GM19397 (cell line): ENCODE measurements around the gene HLTF.
"Not testable (repeated sequence)": the region's sequence is repeated elsewhere in the genome, so short reads cannot be mapped to it uniquely, and the experiment has no call there.

Experiments
- ATAC-seq: cut with Tn5 transposase; IDR thresholded peaks from one replicate; pipeline ENCODE4 v1.9.1; 2021; ENCODE audit warnings: mild to moderate bottlenecking, moderate library complexity; ENCODE audit not compliant: unreplicated experiment

The HLTF gene, protein sequence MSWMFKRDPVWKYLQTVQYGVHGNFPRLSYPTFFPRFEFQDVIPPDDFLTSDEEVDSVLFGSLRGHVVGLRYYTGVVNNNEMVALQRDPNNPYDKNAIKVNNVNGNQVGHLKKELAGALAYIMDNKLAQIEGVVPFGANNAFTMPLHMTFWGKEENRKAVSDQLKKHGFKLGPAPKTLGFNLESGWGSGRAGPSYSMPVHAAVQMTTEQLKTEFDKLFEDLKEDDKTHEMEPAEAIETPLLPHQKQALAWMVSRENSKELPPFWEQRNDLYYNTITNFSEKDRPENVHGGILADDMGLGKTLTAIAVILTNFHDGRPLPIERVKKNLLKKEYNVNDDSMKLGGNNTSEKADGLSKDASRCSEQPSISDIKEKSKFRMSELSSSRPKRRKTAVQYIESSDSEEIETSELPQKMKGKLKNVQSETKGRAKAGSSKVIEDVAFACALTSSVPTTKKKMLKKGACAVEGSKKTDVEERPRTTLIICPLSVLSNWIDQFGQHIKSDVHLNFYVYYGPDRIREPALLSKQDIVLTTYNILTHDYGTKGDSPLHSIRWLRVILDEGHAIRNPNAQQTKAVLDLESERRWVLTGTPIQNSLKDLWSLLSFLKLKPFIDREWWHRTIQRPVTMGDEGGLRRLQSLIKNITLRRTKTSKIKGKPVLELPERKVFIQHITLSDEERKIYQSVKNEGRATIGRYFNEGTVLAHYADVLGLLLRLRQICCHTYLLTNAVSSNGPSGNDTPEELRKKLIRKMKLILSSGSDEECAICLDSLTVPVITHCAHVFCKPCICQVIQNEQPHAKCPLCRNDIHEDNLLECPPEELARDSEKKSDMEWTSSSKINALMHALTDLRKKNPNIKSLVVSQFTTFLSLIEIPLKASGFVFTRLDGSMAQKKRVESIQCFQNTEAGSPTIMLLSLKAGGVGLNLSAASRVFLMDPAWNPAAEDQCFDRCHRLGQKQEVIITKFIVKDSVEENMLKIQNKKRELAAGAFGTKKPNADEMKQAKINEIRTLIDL

GRCh38 chr3:149086232-149086988 is at the start of gene HLTF:
Gene HLTF, minus strand, starts transcription at chr3:149086533. Its CDS starts 197 bp downstream, at chr3:149086336.
- ATAC-seq: peak; percentile 99

- no peak for ATAC-seq
Measured at GRCh38 chr3:149134575-149134974, 48.2 kb upstream of the HLTF start.

DNA sequence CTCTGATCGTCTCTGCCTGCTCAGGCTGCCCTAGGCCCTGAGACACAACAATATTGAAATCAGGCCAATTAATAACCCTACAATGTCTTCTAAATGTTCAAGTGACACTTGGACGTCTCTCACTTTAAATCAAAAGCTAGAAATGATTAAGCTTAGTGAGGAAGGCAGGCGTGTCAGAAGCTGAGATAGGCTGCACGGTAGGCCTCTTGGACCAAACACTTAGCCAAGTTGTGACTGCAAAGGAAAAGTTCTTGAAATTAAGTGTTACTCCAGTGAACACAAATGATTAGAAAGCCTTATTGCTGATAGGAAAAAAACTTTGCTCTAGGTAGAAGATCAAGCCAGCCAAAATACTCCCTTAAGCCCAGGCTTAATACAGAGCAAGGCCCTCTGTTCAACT is 45.3 kb upstream of the HLTF start:
- no peak for ATAC-seq

- peak; percentile 95 for ATAC-seq
Measured at GRCh38 chr3:149129326-149130205, 43.2 kb upstream of the HLTF start, which contains the start of gene HPS3. Gene HPS3, plus strand, starts transcription at chr3:149129638. Its CDS starts 86 bp downstream, at chr3:149129724.

- no peak for ATAC-seq
Measured at GRCh38 chr3:149128821-149129220, 42.5 kb upstream of the HLTF start.

- no peak for ATAC-seq
Measured at GRCh38 chr3:149122721-149123578, 36.6 kb upstream of the HLTF start.

GRCh38 chr3:149120051-149120972 is 34.0 kb upstream of the HLTF start:
- peak; percentile 54 for ATAC-seq

DNA sequence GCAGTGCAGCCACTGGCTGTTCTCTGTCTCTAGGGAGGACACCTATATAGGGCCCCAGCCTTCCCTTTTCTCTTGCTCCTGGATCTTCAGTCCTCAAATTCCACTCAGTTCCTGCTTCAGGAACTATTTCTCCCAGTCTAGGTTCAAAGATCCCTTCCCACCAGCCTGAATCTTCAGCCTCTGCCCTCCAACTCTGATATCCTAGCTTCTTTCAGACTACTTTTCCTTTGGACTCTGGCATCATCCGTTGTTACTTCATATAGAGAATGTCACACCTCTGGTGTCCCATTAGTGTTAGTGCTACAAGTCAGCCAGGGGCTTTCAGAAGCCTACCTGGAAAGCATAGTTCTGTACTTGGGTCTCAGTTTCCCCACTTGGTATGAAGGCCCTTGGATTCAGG is 33.1 kb upstream of the HLTF start:
- no peak for ATAC-seq

- no peak for ATAC-seq
Measured at GRCh38 chr3:149118724-149119123, 32.4 kb upstream of the HLTF start.

DNA sequence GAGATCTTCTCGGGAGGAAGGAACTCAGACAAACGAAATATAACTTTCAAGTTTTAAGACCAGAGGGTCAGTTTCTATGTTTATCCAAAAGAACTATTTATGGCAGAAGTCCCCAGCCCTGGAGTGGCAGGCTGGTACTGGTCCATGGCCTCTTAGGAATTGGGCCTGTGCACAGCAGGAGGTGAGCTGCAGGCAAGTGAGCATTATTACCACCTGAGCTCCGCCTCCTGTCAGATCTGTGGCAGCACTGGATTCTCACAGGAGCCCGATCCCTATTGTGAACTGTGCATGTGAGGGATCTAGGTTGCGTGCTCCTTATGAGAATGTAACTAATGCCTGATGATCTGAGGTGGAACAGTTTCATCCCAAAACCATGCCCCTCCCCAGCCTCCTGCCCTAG is 28.8 kb upstream of the HLTF start:
- no peak for ATAC-seq

DNA sequence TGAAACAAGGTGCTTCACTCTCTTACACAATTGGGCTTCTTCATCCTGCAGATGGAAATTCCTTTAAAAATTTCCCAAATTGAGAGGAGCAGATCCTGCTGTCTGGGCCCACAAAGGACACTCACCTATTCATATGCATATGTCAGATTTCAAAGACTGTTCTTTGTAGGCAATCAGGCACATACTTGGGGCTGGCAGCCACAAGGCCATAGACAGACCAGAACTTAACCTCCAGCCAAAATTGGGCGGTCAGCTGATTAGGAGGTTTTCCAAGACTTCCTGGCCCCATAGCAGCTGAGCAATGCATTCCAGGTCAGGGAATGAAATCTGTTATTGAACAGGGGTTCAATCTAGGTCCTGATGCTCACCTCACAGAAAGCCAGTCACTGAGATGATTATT is 28.1 kb upstream of the HLTF start:
- no peak for ATAC-seq

DNA sequence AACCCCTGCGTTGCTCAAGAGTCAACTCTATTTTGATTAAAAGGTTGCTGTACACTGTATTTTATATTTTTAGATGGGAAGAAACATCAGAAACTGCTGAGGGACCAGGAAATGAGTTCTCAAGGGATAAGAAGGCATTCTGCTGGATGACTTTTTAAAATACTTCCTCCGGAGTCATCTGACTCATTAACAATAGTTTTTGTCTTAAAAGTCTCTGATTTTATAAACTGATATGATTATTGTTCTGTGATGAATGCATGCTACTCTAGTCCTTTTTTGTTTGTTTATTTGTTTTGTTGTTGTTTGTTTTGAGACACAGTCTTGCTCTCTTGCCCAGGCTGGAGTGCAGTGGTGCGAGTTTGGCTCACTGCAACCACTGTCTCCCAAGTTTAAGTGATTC is 18.2 kb upstream of the HLTF start:
- ATAC-seq: no peak

DNA sequence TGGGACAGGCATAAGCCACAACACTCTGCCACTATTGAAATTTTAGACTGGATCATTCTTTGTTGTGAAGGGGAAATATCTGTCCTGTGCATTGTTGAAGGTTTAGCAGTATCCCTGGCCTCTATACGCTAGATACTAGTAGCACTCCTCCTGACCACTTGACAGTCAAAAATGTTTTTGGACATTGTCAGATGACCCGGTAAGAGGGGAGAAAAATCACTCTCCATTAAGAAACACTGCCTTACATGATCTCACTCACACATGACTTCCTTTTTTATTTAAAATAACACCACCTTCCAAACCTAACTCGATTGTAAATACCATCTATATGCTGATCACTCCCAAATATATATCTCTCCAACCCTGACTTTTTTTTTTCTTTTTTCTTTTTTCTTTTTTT is 15.3 kb upstream of the HLTF start:
- ATAC-seq: no peak

- no peak for ATAC-seq
Measured at GRCh38 chr3:149101154-149101553, 14.8 kb upstream of the HLTF start.

GRCh38 chr3:149097987-149098386 is 11.7 kb upstream of the HLTF start:
- ATAC-seq: not testable (repeated sequence)

GRCh38 chr3:149095487-149095886 is 9.2 kb upstream of the HLTF start:
- ATAC-seq: peak; percentile 71

DNA sequence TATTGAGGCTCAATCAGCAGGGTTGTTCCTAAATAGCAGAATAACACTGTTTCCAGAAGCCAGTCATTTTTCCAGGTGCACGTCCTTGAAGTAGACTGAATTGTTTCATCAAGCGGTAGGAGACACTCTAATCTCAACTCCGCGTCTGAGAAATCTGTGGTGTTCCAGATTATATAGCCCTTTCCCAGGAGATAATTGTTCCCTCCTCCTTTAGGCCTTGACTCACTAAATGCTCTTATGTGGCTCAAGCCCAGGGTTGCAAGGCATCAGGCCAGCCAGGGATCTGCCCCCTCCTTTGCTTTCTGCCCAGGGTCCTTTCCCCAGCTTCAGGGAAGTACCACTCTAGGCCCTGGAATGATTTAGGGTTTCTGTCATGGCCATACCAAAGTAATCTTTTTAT is 5.7 kb upstream of the HLTF start:
- no peak for ATAC-seq

- ATAC-seq: no peak
Measured at GRCh38 chr3:149090907-149091306, 4.6 kb upstream of the HLTF start.
